Caco-2 (cell line): Measurements from ENCODE around the gene ABCC5. TPM values are rescaled to one million over a fixed set of nuclear protein-coding genes. Genes with fewer than 3 reads are reported as not detected.

Source experiments
- BruUV-seq: library from RNA; stranded (reverse); fragments of 400-500 nt; replicated peaks from 2 replicates; lab custom pipeline; 2021; lab: Mats Ljungman, UMichigan
- CTCF ChIA-PET: fragments of 300-600 bp; sonication (Branson Sonifier 250); formaldehyde crosslinking; loops from one replicate; lab custom pipeline; 2022; ENCODE audit warnings: antibody characterized with exemption; lab: Charles Lee
- POLR2A ChIA-PET: fragments of 300-600 bp; sonication (Branson Sonifier 250); formaldehyde crosslinking; loops from one replicate; lab custom pipeline; 2022; ENCODE audit warnings: antibody characterized with exemption; lab: Charles Lee
- DNase-seq, 2 experiments: peaks; one replicate each; pipeline versions ENCODE4 v3.0.0 to v3.0.0-alpha.2; 2020 to 2022
- H3K27me3 ChIP-seq: replicated peaks from 2 replicates; pipeline ENCODE4 v1.6.0; 2011; ENCODE audit warnings: low read length; ENCODE audit not compliant: control insufficient read depth, insufficient read depth
- H3K36me3 ChIP-seq: 2 replicates; pipeline ENCODE4 v1.5.1; 2011; ENCODE audit warnings: low read length; ENCODE audit not compliant: control insufficient read depth, insufficient read depth
- H3K4me1 ChIP-seq: fragments of 250-450 bp; sonication (Bioruptor Pico); 2 replicates; pipeline ENCODE4 v1.5.1; 2020; ENCODE audit warnings: mild to moderate bottlenecking
- H3K4me3 ChIP-seq: 2 replicates; pipeline ENCODE4 v1.5.1; 2011; ENCODE audit warnings: low read depth, mild to moderate bottlenecking, control low read depth, low read length
- H3K9me3 ChIP-seq: fragments of 250-450 bp; sonication (Bioruptor Pico); 2 replicates; pipeline ENCODE4 v1.5.1; 2020; ENCODE audit warnings: mild to moderate bottlenecking, moderate library complexity
- H3K27ac Mint-ChIP-seq: one replicate; pipeline ENCODE4 v1.8.0; 2022; ENCODE audit warnings: mixed read lengths; ENCODE audit not compliant: unreplicated experiment
- H3K27me3 Mint-ChIP-seq: one replicate; pipeline ENCODE4 v1.8.0; 2022; ENCODE audit warnings: mixed read lengths; ENCODE audit not compliant: insufficient read depth, unreplicated experiment
- H3K36me3 Mint-ChIP-seq: one replicate; pipeline ENCODE4 v1.8.0; 2022; ENCODE audit warnings: mild to moderate bottlenecking, mixed read lengths; ENCODE audit not compliant: insufficient read depth, unreplicated experiment
- H3K4me1 Mint-ChIP-seq: one replicate; pipeline ENCODE4 v1.8.0; 2022; ENCODE audit warnings: low read depth, mixed read lengths; ENCODE audit not compliant: unreplicated experiment
- H3K4me3 Mint-ChIP-seq: one replicate; pipeline ENCODE4 v1.8.0; 2022; ENCODE audit warnings: mild to moderate bottlenecking, moderate library complexity, mixed read lengths; ENCODE audit not compliant: unreplicated experiment
- H3K9me3 Mint-ChIP-seq: one replicate; pipeline ENCODE4 v1.8.0; 2022; ENCODE audit warnings: mixed read lengths; ENCODE audit not compliant: unreplicated experiment
- intact Hi-C: fragments of 100-400 bp; cut with micrococcal nuclease; formaldehyde crosslinking; loops from one replicate; pipeline ENCODE4 v1.10.0; 2022; ENCODE audit not compliant: unreplicated experiment
- total RNA-seq: library from RNA; stranded (reverse); gene quantifications from 2 replicates; pipeline ENCODE4 v1.2.3, GENCODE V29; 2022
- TF ChIP-seq, protein P1 (sequence below), 2 experiments: fragments of 200-600 bp in 1 of 2; IDR thresholded peaks; 1 replicate in 1 of 2; 2 replicates in 1 of 2; pipeline versions ENCODE4 v1.5.1 to v1.8.0; 2011 to 2022; ENCODE audit warnings: antibody characterized with exemption in 1 of 2, control low read depth in 1 of 2, inconsistent platforms in 1 of 2, low read depth in 1 of 2, low read length in 1 of 2, mild to moderate bottlenecking in 1 of 2, moderate library complexity in 1 of 2; ENCODE audit not compliant: insufficient read depth in 1 of 2, severe bottlenecking in 1 of 2, unreplicated experiment in 1 of 2

Gene ABCC5
- total RNA-seq, 1 experiment from 2014 or later = 21.3 TPM

DNA sequence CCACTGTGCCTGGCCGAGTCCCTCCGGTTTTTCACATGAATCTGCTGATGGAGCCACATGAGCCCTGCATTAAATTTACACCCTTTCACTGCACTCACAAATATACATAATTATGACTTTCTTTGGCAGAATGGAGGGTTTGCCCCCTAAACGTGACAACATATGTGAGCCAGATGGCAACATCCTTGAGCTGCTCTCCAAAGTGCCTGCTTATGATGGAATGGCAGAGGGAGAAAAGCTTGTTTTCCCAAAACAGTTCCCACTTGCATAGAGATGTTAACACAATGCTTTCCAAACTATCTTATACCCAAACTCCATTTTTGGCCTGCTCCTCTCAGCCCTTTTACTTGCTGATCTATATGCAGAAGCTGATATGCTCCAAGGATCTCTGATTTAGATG is 54.9 kb downstream of the ABCC5 start:
- H3K9me3 Mint-ChIP-seq = no peaks in the 10 kb centered on the region
- H3K4me1 Mint-ChIP-seq = peaks cover 14% of the 10 kb centered on the region
- H3K27me3 Mint-ChIP-seq = no peaks in the 10 kb centered on the region
- Histone ChIP-seq H3K4me3 (no peak overlapping the region), H3K27me3 (no peaks in the 10 kb centered on the region), H3K4me1 (peaks cover 26% of the 10 kb centered on the region), H3K9me3 (no peaks in the 10 kb centered on the region), H3K36me3 (peaks cover 1% of the 10 kb centered on the region; the same call in 1 of the 2 replicates)
- ChIA-PET POLR2A (no interaction called here), CTCF (no interaction called here)
- DNase-seq = no peak
- H3K4me3 Mint-ChIP-seq = no peak overlapping the region
- H3K27ac Mint-ChIP-seq = no peak overlapping the region
- peaks cover 39% of the 10 kb centered on the region for H3K36me3 Mint-ChIP-seq
- TF ChIP-seq, protein P1, sequence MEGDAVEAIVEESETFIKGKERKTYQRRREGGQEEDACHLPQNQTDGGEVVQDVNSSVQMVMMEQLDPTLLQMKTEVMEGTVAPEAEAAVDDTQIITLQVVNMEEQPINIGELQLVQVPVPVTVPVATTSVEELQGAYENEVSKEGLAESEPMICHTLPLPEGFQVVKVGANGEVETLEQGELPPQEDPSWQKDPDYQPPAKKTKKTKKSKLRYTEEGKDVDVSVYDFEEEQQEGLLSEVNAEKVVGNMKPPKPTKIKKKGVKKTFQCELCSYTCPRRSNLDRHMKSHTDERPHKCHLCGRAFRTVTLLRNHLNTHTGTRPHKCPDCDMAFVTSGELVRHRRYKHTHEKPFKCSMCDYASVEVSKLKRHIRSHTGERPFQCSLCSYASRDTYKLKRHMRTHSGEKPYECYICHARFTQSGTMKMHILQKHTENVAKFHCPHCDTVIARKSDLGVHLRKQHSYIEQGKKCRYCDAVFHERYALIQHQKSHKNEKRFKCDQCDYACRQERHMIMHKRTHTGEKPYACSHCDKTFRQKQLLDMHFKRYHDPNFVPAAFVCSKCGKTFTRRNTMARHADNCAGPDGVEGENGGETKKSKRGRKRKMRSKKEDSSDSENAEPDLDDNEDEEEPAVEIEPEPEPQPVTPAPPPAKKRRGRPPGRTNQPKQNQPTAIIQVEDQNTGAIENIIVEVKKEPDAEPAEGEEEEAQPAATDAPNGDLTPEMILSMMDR (IDR thresholded peaks at IDR 0.05; ENCODE audit: insufficient read depth in 1 of 2, low read depth in 1 of 2, low read length in 1 of 2, severe bottlenecking in 1 of 2, unreplicated experiment in 1 of 2) = no peak
- intact Hi-C loops = no loop called here
- no TSS peak for BruUV-seq

DNA sequence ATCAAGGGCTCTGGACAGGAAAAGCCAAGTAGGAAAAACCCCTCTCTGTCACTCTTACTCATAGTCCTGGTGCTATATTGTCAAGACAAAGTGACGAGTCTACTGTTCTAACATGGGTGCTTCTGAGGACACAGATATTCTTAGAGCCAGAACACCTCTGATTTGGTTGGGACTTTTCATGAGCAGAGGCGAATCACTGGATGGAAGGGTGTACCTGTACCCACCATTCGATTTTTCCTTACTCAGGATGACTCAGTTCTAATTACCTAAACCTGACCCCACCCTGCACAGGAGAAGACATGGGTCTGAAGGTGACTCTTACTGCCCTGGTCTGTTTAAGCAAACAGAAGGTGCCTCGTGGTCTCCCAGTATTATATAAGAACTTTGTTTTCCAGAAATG is 58.5 kb downstream of the ABCC5 start:
- H3K4me3 Mint-ChIP-seq = no peak overlapping the region
- Histone ChIP-seq H3K9me3 (no peaks in the 10 kb centered on the region), H3K36me3 (no peaks in the 10 kb centered on the region), H3K27me3 (no peaks in the 10 kb centered on the region), H3K4me1 (no peaks in the 10 kb centered on the region), H3K4me3 (no peak overlapping the region)
- ChIA-PET CTCF (no interaction called here), POLR2A (no interaction called here)
- BruUV-seq = no TSS peak
- TF ChIP-seq, protein P1 (IDR thresholded peaks at IDR 0.05; ENCODE audit: insufficient read depth in 1 of 2, low read depth in 1 of 2, low read length in 1 of 2, severe bottlenecking in 1 of 2, unreplicated experiment in 1 of 2) = no peak
- H3K27ac Mint-ChIP-seq = no peak overlapping the region
- DNase-seq = no peak
- no peaks in the 10 kb centered on the region for H3K27me3 Mint-ChIP-seq
- peaks cover 8% of the 10 kb centered on the region for H3K4me1 Mint-ChIP-seq
- H3K36me3 Mint-ChIP-seq = peaks cover 31% of the 10 kb centered on the region
- no peaks in the 10 kb centered on the region for H3K9me3 Mint-ChIP-seq
- intact Hi-C loops = no loop called here

- Mint-ChIP-seq H3K36me3 (peaks cover 27% of the 10 kb centered on the region), H3K4me3 (no peak overlapping the region), H3K4me1 (peaks cover 8% of the 10 kb centered on the region), H3K27ac (peak overlapping the region; percentile 63), H3K27me3 (no peaks in the 10 kb centered on the region), H3K9me3 (no peaks in the 10 kb centered on the region)
- intact Hi-C loops = no loop called here
- no peaks in the 10 kb centered on the region for H3K9me3 ChIP-seq
- no TSS peak for BruUV-seq
- no peaks in the 10 kb centered on the region for H3K4me1 ChIP-seq
- POLR2A ChIA-PET = no interaction called here
- CTCF ChIA-PET = no interaction called here
- TF ChIP-seq, protein P1 (IDR thresholded peaks at IDR 0.05; ENCODE audit: insufficient read depth in 1 of 2, low read depth in 1 of 2, low read length in 1 of 2, severe bottlenecking in 1 of 2, unreplicated experiment in 1 of 2) = no peak
- no peak for DNase-seq
- H3K4me3 ChIP-seq = no peak overlapping the region
- no peaks in the 10 kb centered on the region for H3K36me3 ChIP-seq
- no peaks in the 10 kb centered on the region for H3K27me3 ChIP-seq
These were observed 58.9 kb downstream of the ABCC5 start for GRCh38 chr3:183958775-183959174.
